K562 (cell line): ENCODE data around the gene MGAT5. TPM values are rescaled to one million over a fixed set of nuclear protein-coding genes. Genes with fewer than 3 reads are reported as not detected.

Source experiments
- ATAC-seq: fragments of 200-7000 bp; cut with Tn5 transposase; 3 replicates; pipeline ENCODE4 v1.9.1; 2020; ENCODE audit warnings: moderate library complexity
- BruUV-seq: library from RNA; stranded (reverse); fragments of 400-500 nt; replicated peaks from 2 replicates; lab custom pipeline; 2021; lab: Mats Ljungman, UMichigan
- CTCF ChIA-PET: fragments of 300-600 bp; formaldehyde crosslinking; extraction: SDS; loops from one replicate; lab custom pipeline; 2021; ENCODE audit warnings: low intra/inter-chr PET ratio; lab: Yijun Ruan, JAX
- POLR2A ChIA-PET: fragments of 300-600, 350-650 bp; sonication (Branson Sonifier 250); formaldehyde crosslinking; extraction: SDS; loops from one replicate; lab custom pipeline; 2021; ENCODE audit warnings: antibody characterized with exemption, inconsistent platforms; lab: Yijun Ruan, JAX
- DNase-seq, 4 experiments: peaks; one replicate each; pipeline versions ENCODE4 v3.0.0 to v3.0.0-alpha.2; 2011 to 2018; ENCODE audit warnings: low spot score in 3 of 4, mixed read lengths in 3 of 4; ENCODE audit errors: extremely low read depth in 1 of 4
- FAIRE-seq: peaks from 2 replicates; lab custom pipeline; 2011; peaks lifted over from hg19 to GRCh38; lab: Jason Lieb, UNC
- H2AFZ ChIP-seq: 2 replicates; pipeline ENCODE4 v1.6.0; 2011; ENCODE audit warnings: low read depth, low read length, control low read depth, inconsistent platforms
- H3K27ac ChIP-seq: fragments of 200-600 bp; 3 replicates; pipeline ENCODE4 v1.8.0; 2011; ENCODE audit warnings: low read depth, mild to moderate bottlenecking, control low read depth, inconsistent platforms, low read length, moderate library complexity, mixed read lengths; ENCODE audit errors: extremely low read depth
- H3K27me3 ChIP-seq, 2 experiments: fragments of 300-600 bp in 1 of 2; 2 replicates in 1 of 2; 3 replicates in 1 of 2; pipeline versions ENCODE4 v1.6.0 to v1.8.0; 2011; ENCODE audit warnings: inconsistent platforms in 2 of 2, low read length in 2 of 2, mild to moderate bottlenecking in 1 of 2, mixed read lengths in 1 of 2, moderate library complexity in 1 of 2; ENCODE audit not compliant: control insufficient read depth in 2 of 2, insufficient read depth in 2 of 2
- H3K36me3 ChIP-seq: fragments of 300-600 bp; 3 replicates; pipeline ENCODE4 v1.8.0; 2011; ENCODE audit warnings: mild to moderate bottlenecking, low read length, inconsistent platforms; ENCODE audit not compliant: control insufficient read depth, insufficient read depth
- H3K4me1 ChIP-seq, 2 experiments: fragments of 200-600 bp in 1 of 2; replicated peaks in 1 of 2; 2 replicates in 1 of 2; 3 replicates in 1 of 2; pipeline versions ENCODE4 v1.5.1 to v1.8.0; 2011; ENCODE audit warnings: inconsistent platforms in 2 of 2, low read length in 2 of 2, mild to moderate bottlenecking in 1 of 2, mixed read lengths in 1 of 2, moderate library complexity in 1 of 2; ENCODE audit not compliant: control insufficient read depth in 2 of 2, insufficient read depth in 2 of 2
- H3K4me2 ChIP-seq: 2 replicates; pipeline ENCODE4 v1.6.1; 2011; ENCODE audit warnings: low read length, control low read depth, inconsistent platforms, mixed read lengths; ENCODE audit not compliant: insufficient read depth
- H3K4me3 ChIP-seq: fragments of 200-600 bp; sonication (generic), shearing (Covaris generic); 2 replicates; pipeline ENCODE4 v1.5.1; 2016; ENCODE audit warnings: control low read depth, inconsistent platforms
- H3K79me2 ChIP-seq: fragments of 200-600 bp; 3 replicates; pipeline ENCODE4 v1.8.0; 2011; ENCODE audit warnings: low read length, inconsistent platforms; ENCODE audit not compliant: control insufficient read depth, insufficient read depth
- H3K9ac ChIP-seq, 2 experiments: 2 replicates each; pipeline versions ENCODE4 v1.6.0 to v1.6.1; 2011; ENCODE audit warnings: low read depth in 2 of 2, low read length in 2 of 2, control low read depth in 1 of 2, inconsistent platforms in 1 of 2, mild to moderate bottlenecking in 1 of 2, mixed read lengths in 1 of 2; ENCODE audit not compliant: insufficient read depth in 1 of 2
- H3K9me1 ChIP-seq: one replicate; pipeline ENCODE4 v1.6.0; 2011; ENCODE audit warnings: inconsistent platforms, mild to moderate bottlenecking, low read length, moderate library complexity; ENCODE audit not compliant: control insufficient read depth, insufficient read depth
- H3K9me3 ChIP-seq: replicated peaks from 2 replicates; pipeline ENCODE4 v1.5.1; 2011; ENCODE audit warnings: low read depth, low read length, inconsistent platforms; ENCODE audit not compliant: control insufficient read depth, insufficient read depth
- H4K20me1 ChIP-seq: replicated peaks from 2 replicates; pipeline ENCODE4 v1.6.1; 2011; ENCODE audit warnings: low read length, inconsistent platforms, mixed read lengths; ENCODE audit not compliant: control insufficient read depth, insufficient read depth
- CBFA2T2 ChIP-seq: fragments of 450-650 bp; conservative IDR thresholded peaks from 2 replicates; pipeline ENCODE4 v1.6.1; 2017; ENCODE audit warnings: mild to moderate bottlenecking
- FOSL1 ChIP-seq: fragments of 200-800 bp; sonication (Bioruptor generic); conservative IDR thresholded peaks from 2 replicates; pipeline ENCODE4 v1.6.1; 2016; ENCODE audit warnings: missing genetic modification characterization, missing compliant biosample characterization
- NFIC ChIP-seq: fragments of 450-650 bp; IDR thresholded peaks from 2 replicates; pipeline ENCODE4 v1.6.1; 2017; ENCODE audit warnings: mild to moderate bottlenecking, inconsistent platforms
- PKNOX1 ChIP-seq: fragments of 450-650 bp; IDR thresholded peaks from 2 replicates; pipeline ENCODE4 v1.6.1; 2016
- RAD21 ChIP-seq, 2 experiments: fragments of 250-450 bp in 1 of 2; fragments of 450-650 bp in 1 of 2; sonication (Bioruptor Pico) in 1 of 2; formaldehyde crosslinking in 1 of 2; IDR thresholded peaks in 1 of 2; conservative IDR thresholded peaks in 1 of 2; 2 replicates each; pipeline versions ENCODE4 v1.4.0 to v1.8.0; 2020 to 2022; ENCODE audit warnings: mild to moderate bottlenecking in 2 of 2, moderate library complexity in 1 of 2
- REST ChIP-seq, 2 experiments: fragments of 450-650 bp; formaldehyde crosslinking in 1 of 2; IDR thresholded peaks; 2 replicates each; pipeline versions ENCODE4 v1.4.0 to v1.6.1; 2014 to 2020; ENCODE audit warnings: mild to moderate bottlenecking in 2 of 2, borderline replicate concordance in 1 of 2, low read depth in 1 of 2
- WGBS: fragments of 100-300 bp; shearing (Covaris generic); methylation state at CpG from one replicate; pipeline ENCODE4 v1.1.6; 2016; ENCODE audit warnings: low coverage, mixed read lengths; ENCODE audit not compliant: insufficient coverage; ENCODE audit errors: missing lambda C conversion rate; 5-methylcytosine and 5-hydroxymethylcytosine counted together
- in situ Hi-C: fragments of 300-500 bp; cut with MboI; formaldehyde crosslinking; loops from 4 replicates; pipeline ENCODE4 v1.15.0; 2018; ENCODE audit warnings: inconsistent platforms, mixed read lengths
- intact Hi-C: fragments of 100-400 bp; cut with micrococcal nuclease; formaldehyde crosslinking; loops from 2 replicates; pipeline ENCODE4 v1.14.2; 2022
- polyA plus RNA-seq, 8 experiments: library from polyadenylated mRNA; depleted of rRNA in 4 of 8; stranded (reverse) in 5 of 8; unstranded in 3 of 8; fragments of >200 nt; fragmentation: Nextera tagmentation in 2 of 8; fragmentation: Illumina TruSeq in 1 of 8; extraction: Ambion mirVana in 2 of 8; extraction: Trizol in 1 of 8; gene quantifications; 2 replicates each; pipeline versions ENCODE4 v1.2.1 to v1.2.3, GENCODE V29; 2011 to 2014; ENCODE audit warnings: inconsistent platforms in 1 of 8, missing spikeins in 1 of 8
- total RNA-seq, 7 experiments: library from RNA; depleted of rRNA in 6 of 7; stranded (reverse); fragments of >200 nt in 6 of 7; fragmentation: Illumina TruSeq in 2 of 7; extraction: Trizol in 2 of 7; gene quantifications; 2 replicates each; pipeline versions ENCODE4 v1.2.1 to v1.2.3, GENCODE V29; 2011 to 2021; ENCODE audit warnings: low replicate concordance in 1 of 7
- TF ChIP-seq, protein P1 (sequence below): sonication (generic); formaldehyde crosslinking; IDR thresholded peaks from 2 replicates; pipeline ENCODE4 v1.8.0; 2022; ENCODE audit warnings: mild to moderate bottlenecking, missing genetic modification reagents

The MGAT5 gene
- total and polyA plus RNA-seq, 9 of the 15 experiments (the other 6 are each of a cell fraction or from before 2014, with no cell fraction given): 1.6 to 18.6 (median 11.1) TPM

- 43% methylated on average over 5 of the region's 5 CpGs for WGBS
- H3K79me2 ChIP-seq: no peaks in the 10 kb centered on the region
Measured at GRCh38 chr2:134206573-134206972, 47.3 kb upstream of the MGAT5 start.

More at GRCh38 chr2:134206573-134206972, 47.3 kb upstream of the MGAT5 start:
- no peaks in the 10 kb centered on the region for H3K9me1 ChIP-seq
- no peak for DNase-seq
- H4K20me1 ChIP-seq: 0 out of 2 replicates have a peak, but pooled peaks cover 14% of the 10 kb centered on the region
- H2AFZ ChIP-seq: no peak overlapping the region
- no peak overlapping the region for H3K27ac ChIP-seq
- no peaks in the 10 kb centered on the region for H3K36me3 ChIP-seq
- no peak overlapping the region for H3K4me3 ChIP-seq
- no peaks in the 10 kb centered on the region for H3K9me3 ChIP-seq
- no peak overlapping the region; a peak in 1 of 4 replicates for H3K9ac ChIP-seq
- H3K27me3 ChIP-seq: no peaks in the 10 kb centered on the region
- ChIA-PET POLR2A (interaction anchor here (0.8 to 1.3 kb wide), 3 partner anchors 23 to 88 kb away, joined by 3 to 5 read pairs (median 3); no protein-coding TSS in a partner anchor), CTCF (interaction anchor here (2.8 kb wide), 1 partner anchor 88 kb away, joined by 22 read pairs; no protein-coding TSS in a partner anchor)
- peaks cover 0 to 32% of the 10 kb centered on the region in 2 experiments; a peak in 3 of 5 replicates for H3K4me1 ChIP-seq
- in situ Hi-C loops: no loop called here
- BruUV-seq: no TSS peak
- no peak overlapping the region for H3K4me2 ChIP-seq
- TF ChIP-seq CBFA2T2 (no peak), REST (IDR thresholded peaks at IDR 0.05; ENCODE audit: borderline replicate concordance) (0 out of 2 replicates have a peak, but pooled peaks have one; percentile 3), REST (CRISPR knock-in tag; IDR thresholded peaks at IDR 0.05; ENCODE audit: low read depth) (no peak), FOSL1 (tag) (0 out of 2 replicates have a peak, but pooled peaks have one; percentile 11), NFIC (peak; percentile 26; the same call in 1 of the 2 replicates), RAD21 (CRISPR knock-in tag; conservative IDR thresholded peaks at IDR 0.05 in 1 of 2, IDR thresholded peaks at IDR 0.05 in 1 of 2) (0 out of 4 replicates have a peak, but pooled peaks of 1 of the 2 experiments have one; percentile 0), PKNOX1 (no peak)
- TF ChIP-seq, protein P1, sequence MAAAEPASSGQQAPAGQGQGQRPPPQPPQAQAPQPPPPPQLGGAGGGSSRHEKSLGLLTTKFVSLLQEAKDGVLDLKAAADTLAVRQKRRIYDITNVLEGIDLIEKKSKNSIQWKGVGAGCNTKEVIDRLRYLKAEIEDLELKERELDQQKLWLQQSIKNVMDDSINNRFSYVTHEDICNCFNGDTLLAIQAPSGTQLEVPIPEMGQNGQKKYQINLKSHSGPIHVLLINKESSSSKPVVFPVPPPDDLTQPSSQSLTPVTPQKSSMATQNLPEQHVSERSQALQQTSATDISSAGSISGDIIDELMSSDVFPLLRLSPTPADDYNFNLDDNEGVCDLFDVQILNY (CRISPR knock-in tag): no peak
- TF ChIP-seq, all 486 proteins: peak for 4
- ATAC-seq: peak; percentile 45
- intact Hi-C loops: loop anchor here (5.0 kb wide), 3 partner anchors 44 to 206 kb away; no protein-coding TSS in a partner anchor
- no peak for FAIRE-seq
